Measurements from ENCODE around the gene ANP32B.
"Not testable (repeated sequence)": the region's sequence is repeated elsewhere in the genome, so short reads cannot be mapped to it uniquely, and the experiment has no call there.

Gene ANP32B

GRCh38 chr9:97963232-97963631 lies 19.9 kb upstream of the ANP32B start:
- DNase-seq (ENCODE audit: low spot score) = no peak

DNA sequence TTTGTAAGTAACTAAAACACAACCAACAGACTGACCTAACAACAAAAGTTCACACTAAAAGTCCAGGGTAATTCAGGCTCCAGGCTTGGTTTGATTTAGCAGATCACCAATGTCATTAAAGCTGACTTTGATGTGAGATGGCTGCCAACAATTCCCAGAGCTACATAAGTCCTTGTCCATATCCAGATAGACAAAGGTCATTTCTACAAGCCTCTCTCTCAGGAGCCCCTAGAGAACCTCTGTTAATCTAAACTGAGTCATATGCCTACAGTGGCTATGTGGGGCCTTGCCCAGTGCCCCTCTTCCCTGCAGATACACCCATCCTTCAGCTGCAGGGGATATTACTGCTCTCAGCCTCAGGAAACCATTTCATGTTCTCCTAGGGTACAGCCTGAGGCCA lies 18.2 kb upstream of the ANP32B start:
- DNase-seq (ENCODE audit: low spot score) = no peak

- DNase-seq (ENCODE audit: low spot score) = no peak
These were observed 16.6 kb upstream of the ANP32B start for GRCh38 chr9:97966493-97966892.

DNA sequence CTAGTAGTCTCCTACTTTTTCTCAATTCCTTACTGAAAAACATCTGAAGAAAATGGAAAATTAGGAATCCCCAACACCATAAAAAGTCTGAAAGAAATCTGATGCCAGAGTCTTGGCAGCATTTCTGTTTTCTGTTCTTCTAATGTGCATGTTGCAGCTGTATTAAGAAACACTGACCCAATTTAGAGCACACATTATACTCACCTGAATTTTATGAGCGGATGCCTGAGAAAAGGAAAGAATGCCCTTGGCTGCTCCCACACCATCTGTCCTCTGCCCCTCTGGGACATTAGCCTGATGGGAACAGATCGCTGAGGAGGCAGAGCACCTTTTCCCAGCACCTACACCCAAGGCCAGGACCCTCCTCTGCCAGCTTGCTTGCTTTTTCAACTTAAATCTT lies 14.1 kb upstream of the ANP32B start:
- no peak for DNase-seq (ENCODE audit: low spot score)

GRCh38 chr9:97970165-97970564 lies 13.0 kb upstream of the ANP32B start:
- no peak for DNase-seq (ENCODE audit: low spot score)

DNA sequence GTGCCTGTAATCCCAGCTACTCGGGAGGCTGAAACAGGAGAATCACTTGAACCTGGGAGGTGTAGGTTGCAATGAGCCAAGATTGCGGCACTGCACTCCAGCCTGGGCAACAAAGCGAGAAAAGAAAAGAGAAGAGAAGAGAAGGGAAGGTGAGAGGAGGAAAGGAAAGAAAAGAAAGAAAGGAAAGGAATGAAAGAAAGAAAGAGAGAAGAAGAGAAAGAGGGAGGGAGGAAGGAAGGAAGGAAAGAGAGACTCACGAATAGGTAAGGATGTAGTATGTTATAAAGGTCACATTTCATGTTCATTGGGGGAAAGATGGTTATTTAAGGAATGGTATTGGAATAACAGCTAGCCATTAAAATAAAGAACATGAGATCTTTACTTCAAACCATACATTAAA lies 10.4 kb upstream of the ANP32B start:
- no peak for DNase-seq (ENCODE audit: low spot score)

- no peak for DNase-seq (ENCODE audit: low spot score)
These were observed 7.8 kb upstream of the ANP32B start for GRCh38 chr9:97975376-97975775.

DNA sequence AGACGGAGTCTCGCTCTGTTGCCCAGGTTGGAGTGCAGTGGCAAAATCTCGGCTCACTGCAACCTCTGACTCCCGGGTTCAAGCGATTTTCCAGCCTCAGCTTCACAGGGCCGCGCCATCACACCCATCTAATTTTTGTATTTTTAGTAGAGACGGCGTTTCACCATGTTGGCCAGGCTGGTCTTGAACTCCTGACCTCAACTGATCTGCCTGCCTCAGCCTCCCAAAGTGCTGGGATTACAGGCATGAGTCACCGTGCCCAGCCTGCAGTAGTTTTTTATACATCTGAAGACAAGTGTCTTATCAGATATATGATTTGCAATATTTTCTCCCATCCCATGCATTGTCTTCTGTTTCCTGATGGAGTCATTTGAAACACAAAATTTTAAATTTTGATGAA lies 6.5 kb upstream of the ANP32B start:
- DNase-seq (ENCODE audit: low spot score) = not testable (repeated sequence)

DNA sequence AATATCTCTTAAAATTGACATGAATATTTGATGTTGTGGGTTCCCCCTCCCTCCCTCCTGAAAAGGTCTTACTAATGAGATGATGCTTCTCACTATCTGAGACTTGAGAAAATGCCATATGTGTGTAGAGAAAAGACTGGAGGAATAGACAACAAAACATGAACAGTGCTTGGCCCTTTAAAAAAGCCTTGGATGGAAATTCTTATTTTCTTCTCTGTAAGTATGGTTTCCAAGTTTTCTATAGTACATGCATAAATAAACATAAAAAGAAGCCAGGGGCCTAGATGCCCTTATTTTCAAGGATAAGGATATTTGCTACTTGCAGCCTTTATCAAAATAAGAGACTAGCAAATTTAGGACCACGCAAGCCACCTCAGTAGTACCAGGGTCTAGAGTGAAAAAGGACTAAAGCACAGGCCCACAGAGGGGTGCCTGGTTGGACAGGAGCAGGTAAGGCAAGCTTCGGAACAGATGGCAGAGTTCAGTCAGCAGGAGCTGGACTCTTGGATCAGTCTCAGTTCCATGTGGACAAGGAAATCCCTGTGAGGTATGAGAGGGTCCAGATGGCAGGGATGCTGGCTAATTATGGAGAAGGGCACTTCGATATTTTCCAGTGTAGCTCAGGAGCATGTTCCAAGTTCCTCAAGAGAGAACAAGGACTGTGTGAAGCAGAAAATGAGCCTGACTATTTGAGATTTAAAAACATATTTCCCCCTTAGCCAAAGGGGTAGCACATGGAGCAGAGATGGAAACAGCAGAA lies 4.6 kb upstream of the ANP32B start:
- DNase-seq (ENCODE audit: low spot score) = no peak

GRCh38 chr9:97979788-97980478 lies 3.2 kb upstream of the ANP32B start:
- DNase-seq (ENCODE audit: low spot score) = no peak

- DNase-seq (ENCODE audit: low spot score) = peak; percentile 83
These were observed 2.7 kb upstream of the ANP32B start for GRCh38 chr9:97980479-97980803.

DNA sequence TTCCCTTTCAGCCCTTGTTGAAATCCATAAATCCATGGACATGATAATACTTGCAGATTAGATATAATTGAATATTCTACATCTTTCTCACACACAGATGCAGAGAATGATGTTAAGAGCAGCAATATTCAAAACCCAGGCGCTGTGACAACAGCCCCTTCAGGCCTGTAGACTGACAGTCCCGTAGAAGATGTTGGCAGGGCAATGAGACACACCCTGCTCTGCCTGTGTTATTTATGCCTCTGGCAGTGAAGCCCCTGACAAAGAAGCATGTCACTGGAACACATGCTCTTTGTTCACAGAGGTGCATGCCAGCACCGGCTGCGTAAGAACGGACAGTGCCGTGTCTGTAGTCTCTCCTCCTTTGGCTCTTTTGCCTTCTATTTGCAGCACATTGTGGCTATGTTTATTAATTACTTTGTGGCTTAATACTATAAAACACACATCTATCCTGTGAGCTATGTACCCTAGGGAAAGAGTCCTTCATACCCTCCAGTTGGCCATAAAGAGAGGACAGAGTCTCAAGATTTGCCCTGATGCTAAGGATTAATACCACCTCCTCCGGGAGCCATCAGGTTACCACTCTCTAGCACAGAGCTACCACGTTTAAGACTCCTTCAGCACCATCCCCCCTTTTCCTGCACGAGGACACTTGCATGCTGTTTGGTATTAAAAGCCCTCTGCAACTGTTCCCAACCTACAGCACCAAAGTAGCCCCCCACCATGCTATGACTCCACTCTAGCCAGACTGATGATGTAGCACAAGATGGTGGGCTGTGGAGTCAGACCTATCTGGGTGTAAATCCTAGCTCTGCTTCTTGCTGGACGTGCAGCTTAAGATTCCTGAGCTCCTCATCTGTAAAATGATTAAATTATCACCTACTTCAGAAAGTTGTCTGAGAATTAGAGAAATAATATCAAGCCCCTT lies 2.0 kb upstream of the ANP32B start:
- peak; percentile 74 for DNase-seq (ENCODE audit: low spot score)

GRCh38 chr9:97981846-97982682 lies 1.1 kb upstream of the ANP32B start:
- DNase-seq (ENCODE audit: low spot score) = peak; percentile 56

DNA sequence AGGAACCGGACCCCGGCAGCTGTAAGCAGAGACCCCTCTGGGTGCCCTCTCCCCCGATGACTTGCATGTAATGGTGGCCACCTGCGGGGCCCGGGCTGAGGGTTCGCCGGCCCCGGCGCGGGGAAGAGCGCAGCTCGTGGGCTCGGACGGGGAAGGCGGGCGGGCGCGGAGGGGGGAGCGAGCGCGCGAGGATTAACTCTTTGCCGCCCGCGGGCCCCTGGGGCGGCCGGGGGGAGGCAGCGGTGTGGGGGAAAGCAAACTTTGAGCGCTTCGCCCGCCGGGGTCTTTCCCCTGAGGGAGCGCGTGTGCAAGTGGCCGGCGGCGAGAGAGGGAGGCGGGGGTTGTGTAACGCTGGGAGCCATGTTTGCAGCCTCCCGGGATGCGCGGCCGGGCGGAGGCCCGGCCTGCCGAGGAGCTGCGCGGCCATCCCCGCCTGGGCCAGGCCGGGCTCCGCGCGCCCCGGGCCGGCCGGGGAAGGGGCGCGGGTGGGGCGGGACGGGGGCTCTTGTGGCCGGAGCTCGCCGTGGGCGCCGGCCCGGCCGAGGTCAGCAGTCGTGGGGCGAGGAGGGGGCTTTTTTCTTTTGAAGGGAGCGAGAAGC lies 547 bp downstream of the ANP32B start:
- peak; percentile 57 for DNase-seq (ENCODE audit: low spot score)

- DNase-seq (ENCODE audit: low spot score) = peak; percentile 76
These were observed 1.3 kb downstream of the ANP32B start for GRCh38 chr9:97984188-97985057.

- DNase-seq (ENCODE audit: low spot score) = peak; percentile 31
These were observed 2.1 kb downstream of the ANP32B start for GRCh38 chr9:97985058-97985861.

DNA sequence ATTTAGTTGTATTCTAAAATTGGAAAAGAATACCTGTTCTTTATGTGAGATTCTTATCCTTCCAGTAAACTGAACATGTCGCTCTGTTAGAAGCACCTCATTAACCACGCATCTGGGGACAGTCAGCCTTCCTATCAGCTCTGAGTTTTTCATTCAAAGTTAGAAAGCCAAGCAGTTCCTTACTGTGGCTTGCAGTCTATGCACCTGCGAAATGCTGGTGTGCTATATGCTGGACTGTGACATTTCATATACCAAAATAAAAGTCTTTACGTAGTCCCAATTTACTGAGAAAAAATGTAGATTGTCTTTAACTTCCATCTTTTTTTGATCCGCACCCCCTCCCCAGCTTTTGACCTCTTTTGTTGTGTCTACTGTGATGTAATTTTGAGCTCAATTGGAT lies 4.3 kb downstream of the ANP32B start:
- no peak for DNase-seq (ENCODE audit: low spot score)

DNA sequence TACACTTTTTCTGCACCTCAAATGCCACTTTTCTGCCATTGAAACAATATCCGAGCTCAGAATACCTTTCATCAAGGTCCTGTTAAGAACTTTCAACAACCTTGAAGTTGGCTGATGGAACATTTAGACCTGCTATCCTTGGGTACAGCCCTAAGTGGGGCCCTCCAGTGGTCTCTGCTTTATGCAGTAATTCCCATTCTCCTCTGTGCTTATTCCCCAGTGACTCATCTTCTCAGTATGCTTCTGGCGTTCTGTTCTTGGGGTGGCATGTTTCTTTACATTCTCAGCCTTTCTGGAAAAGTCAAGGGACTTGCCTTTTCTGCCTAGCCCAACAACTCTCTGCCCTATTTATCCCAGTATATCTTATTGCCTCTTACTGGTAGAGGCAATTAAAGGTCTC lies 7.1 kb downstream of the ANP32B start:
- DNase-seq (ENCODE audit: low spot score) = peak; percentile 25

DNA sequence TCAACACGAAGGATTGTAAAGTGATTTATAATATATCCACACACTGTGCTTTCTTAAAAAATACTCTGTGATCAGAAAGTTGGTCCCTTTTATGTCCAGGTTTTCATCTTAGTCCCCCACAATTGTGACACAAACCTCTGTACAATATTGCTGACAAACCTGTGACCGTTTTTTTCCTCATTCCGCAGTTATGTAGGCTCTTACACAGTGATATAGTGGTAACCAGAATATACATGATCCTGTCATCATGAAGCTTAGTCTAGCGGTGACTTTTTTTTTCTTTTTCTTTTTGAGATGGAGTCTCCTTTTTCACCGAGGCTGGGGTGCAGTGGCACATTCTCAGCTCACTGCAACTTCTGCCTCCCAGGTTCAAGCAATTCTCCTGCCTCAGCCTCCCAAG lies 8.7 kb downstream of the ANP32B start:
- DNase-seq (ENCODE audit: low spot score) = no peak

GRCh38 chr9:97992219-97992618 lies 9.1 kb downstream of the ANP32B start:
- DNase-seq (ENCODE audit: low spot score) = no peak
